ENCODE data around the gene EHF.

EHF gene

DNA sequence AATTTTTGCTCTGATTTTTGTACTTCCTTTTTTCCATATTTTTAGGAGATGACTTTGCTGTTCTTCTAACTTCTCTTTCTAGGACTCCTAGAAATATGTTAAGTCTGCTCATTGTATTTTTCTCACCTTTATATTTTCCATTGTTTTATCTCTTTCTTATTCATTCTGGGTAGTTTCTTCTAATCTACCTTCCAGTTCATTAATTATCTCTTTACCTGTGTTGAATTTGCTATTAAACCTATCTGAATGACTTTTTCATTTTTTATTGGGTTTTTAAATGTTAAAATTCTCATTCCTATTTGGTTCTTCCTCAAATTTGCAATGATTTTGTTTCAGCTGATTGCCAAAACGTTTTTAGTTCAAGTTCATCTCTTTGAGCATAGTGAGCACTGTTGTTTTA is 27.8 kb upstream of the EHF start:
- TF ChIP-seq, protein P1, sequence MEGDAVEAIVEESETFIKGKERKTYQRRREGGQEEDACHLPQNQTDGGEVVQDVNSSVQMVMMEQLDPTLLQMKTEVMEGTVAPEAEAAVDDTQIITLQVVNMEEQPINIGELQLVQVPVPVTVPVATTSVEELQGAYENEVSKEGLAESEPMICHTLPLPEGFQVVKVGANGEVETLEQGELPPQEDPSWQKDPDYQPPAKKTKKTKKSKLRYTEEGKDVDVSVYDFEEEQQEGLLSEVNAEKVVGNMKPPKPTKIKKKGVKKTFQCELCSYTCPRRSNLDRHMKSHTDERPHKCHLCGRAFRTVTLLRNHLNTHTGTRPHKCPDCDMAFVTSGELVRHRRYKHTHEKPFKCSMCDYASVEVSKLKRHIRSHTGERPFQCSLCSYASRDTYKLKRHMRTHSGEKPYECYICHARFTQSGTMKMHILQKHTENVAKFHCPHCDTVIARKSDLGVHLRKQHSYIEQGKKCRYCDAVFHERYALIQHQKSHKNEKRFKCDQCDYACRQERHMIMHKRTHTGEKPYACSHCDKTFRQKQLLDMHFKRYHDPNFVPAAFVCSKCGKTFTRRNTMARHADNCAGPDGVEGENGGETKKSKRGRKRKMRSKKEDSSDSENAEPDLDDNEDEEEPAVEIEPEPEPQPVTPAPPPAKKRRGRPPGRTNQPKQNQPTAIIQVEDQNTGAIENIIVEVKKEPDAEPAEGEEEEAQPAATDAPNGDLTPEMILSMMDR (IDR thresholded peaks at IDR 0.05; ENCODE audit: insufficient read depth, low read depth, low read length, missing control alignments) = no peak
- H3K4me3 ChIP-seq (ENCODE audit: low read depth, low read length) = no peak overlapping the region
- DNase-seq (ENCODE audit: low read depth) = no peak

DNA sequence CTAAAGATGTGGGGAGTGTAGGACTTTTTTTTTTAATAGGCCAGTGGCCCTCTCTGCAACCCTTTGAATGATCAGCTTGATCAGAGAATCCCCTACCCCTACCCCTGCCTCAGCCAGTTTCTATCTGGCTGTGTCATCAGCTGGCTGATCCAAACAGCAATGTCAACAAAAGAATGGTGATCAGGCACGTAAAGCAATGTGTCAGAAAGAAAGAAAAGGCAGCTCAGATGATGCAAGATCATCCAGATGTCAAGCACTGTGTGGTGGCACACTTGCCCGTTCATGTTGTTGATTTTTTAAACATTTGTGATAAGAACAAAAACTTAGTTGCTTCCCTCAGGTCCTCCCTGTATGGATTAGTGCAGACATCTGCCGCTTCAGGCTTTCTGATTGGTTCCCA is 26.3 kb upstream of the EHF start:
- no peak for DNase-seq (ENCODE audit: low read depth)
- H3K4me3 ChIP-seq (ENCODE audit: low read depth, low read length) = no peak overlapping the region
- TF ChIP-seq, protein P1 (IDR thresholded peaks at IDR 0.05; ENCODE audit: insufficient read depth, low read depth, low read length, missing control alignments) = no peak

DNA sequence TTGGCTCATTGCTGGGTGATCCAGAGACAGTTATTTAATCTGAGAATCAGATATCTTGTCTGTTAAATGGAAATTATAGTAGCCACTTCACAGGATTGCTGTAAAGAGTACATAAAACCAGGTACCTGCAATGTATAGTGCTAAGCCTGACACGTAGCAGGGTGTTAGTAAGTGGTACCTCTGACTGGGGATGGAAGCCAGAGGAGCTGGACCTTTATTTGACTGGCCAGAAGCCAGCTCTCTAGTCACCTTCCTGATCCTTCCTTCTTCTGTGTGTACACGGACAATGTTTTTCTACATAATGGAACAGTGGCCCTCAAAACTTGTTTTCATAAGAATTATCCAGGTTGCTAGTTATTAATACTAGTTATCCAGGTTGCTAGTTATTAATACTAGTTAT is 25.5 kb upstream of the EHF start:
- TF ChIP-seq, protein P1 (IDR thresholded peaks at IDR 0.05; ENCODE audit: insufficient read depth, low read depth, low read length, missing control alignments) = no peak
- no peak for DNase-seq (ENCODE audit: low read depth)
- no peak overlapping the region for H3K4me3 ChIP-seq (ENCODE audit: low read depth, low read length)

DNA sequence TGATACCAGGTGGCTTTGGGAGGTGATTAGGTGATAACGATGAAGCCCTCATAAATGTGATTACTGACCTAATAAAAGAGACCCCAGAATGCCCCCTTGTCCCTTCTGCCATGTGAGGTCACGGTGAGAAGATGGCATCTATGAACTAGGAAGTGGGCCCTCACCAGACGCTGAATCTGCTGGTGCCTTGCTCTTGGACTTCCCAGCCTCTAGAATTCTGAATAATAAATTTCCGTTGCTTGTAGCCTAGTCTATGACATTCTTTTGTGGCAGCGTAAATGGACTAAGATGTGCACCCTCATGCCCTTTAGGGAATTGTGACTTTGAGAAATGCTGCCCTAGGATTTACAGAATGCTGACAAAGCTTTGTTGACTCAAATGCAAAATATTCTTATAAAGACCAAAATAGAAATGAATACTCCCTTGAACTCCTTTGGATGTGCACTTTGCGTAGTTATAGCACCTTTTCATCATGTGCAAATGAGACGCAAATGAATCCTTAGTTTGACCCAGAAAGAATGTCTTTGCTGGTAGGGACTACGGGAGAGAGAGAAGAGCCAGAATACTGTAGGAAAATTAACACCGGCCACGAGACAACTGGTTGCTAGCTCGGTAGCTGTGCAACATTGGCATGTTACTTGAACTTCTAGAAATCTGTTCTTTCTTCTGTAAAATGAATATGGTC is 24.8 kb upstream of the EHF start:
- TF ChIP-seq, protein P1 (IDR thresholded peaks at IDR 0.05; ENCODE audit: insufficient read depth, low read depth, low read length, missing control alignments) = no peak
- no peak for DNase-seq (ENCODE audit: low read depth)
- no peak overlapping the region for H3K4me3 ChIP-seq (ENCODE audit: low read depth, low read length)

DNA sequence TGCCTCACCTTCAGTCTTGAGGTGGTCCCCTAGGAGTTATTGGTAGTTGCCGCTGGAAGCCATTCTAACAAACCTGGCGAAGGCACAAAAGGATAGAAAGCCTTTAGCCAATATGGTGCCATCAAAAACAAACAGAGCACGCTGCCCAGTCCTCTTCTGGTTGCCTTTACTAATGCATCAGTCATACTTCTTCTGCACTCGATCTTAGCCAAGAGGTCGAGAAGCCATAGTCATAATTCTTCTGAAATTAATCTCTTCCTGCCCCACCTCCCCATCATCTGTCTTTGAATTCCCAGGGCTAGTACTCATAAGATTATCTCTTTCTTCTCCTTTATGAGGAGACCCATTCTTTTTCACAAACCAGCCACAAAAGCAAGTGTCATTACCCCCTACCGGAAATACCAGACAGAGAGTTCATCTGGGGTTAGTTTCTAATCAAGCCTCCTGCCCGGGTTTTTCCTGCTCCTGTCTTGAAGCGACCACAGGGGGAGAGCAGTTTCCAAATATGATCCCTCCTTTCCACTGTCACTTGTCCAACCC is 21.4 kb upstream of the EHF start:
- TF ChIP-seq, protein P1 (IDR thresholded peaks at IDR 0.05; ENCODE audit: insufficient read depth, low read depth, low read length, missing control alignments) = no peak
- H3K4me3 ChIP-seq (ENCODE audit: low read depth, low read length) = no peak overlapping the region
- DNase-seq (ENCODE audit: low read depth) = peak; percentile 19

DNA sequence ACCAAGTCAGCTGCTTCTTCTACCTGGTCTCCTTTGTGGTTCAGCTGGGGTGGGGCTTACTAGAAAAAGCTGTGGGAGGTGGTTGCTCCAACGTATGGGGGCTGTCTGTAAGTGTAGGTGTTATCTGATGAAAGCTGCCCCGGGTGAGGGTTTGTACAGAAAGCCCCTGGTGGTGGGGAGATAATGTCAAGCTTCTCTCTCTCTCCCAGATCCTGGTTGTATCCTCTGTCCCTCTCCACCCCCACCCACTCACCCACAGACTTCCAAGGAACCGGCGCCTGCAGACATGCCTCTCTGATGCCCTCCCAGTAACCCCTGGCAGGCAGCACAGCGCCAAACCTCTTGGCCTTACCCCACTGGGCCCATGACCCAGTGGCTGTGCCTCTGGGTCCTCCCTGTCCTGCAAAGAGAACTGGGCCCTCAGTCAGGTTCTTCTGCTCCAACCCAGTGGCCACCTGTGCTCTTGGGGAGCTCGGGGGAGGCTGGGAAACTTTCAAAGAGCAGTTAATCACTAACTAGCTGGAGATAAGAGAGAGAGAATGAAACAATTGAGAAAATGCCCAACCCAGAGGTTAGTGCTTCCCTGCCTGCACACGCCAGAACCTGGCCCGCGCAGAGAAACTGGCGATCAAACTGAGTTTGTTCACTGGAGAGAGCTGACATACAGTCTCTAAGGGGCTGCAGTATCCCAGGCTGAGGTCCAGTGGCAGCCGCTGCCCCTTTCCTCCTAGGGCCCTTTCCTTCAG is 20.4 kb upstream of the EHF start:
- H3K4me3 ChIP-seq (ENCODE audit: low read depth, low read length) = no peak overlapping the region
- TF ChIP-seq, protein P1 (IDR thresholded peaks at IDR 0.05; ENCODE audit: insufficient read depth, low read depth, low read length, missing control alignments) = no peak
- no peak for DNase-seq (ENCODE audit: low read depth)

Data from GM12865 (cell line).